CD4-positive, alpha-beta T cell treated with Interleukin-1 beta for 1 hour (primary cell): ENCODE measurements around the gene PPFIA2.
"Not testable (repeated sequence)": the region's sequence is repeated elsewhere in the genome, so short reads cannot be mapped to it uniquely, and the experiment has no call there.

Experiments used
- DNase-seq, 2 donors: peaks; one replicate each; pipeline ENCODE4 v3.0.0-alpha.2; 2020 to 2022

Gene PPFIA2

DNA sequence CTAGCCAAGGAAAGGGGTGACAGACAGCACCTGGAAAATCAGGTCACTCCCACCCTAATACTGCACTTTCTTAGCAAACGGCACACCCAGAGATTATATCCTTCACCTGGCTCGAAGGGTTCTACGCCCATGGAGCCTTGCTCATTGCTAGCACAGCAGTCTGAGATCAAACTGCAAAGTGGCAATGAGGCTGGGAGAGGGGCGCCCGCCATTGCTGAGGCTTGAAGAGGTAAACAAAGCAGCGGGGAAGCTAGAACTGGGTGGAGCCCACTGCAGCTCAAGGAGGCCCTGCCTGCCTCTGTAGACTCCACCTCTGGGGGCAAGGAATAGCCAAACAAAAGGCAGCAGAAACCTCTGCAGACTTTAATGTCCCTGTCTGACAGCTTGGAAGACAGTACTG, 99.8 kb downstream of the PPFIA2 start:
- DNase-seq, result not testable (repeated sequence)

DNA sequence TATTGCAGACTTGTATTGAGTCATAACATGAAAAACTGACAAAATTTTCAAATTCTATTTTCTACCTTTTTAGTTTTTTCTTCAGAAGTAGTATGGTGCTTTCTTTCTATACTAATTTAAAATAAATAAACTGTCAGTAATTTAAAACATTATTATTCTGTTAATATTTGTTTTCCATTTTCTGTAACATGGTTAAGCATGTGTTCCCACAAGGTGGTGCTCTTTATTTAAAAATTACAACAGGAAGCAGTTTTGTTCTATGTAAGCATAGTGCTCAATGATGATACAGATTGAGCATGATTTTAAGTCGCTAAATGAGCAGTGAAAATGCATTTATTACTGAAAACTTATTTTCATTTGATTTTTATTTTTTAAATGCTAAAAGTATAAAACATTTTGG, 114.6 kb downstream of the PPFIA2 start:
- DNase-seq, result peak in 1 of 2 donors; percentile 41

DNA sequence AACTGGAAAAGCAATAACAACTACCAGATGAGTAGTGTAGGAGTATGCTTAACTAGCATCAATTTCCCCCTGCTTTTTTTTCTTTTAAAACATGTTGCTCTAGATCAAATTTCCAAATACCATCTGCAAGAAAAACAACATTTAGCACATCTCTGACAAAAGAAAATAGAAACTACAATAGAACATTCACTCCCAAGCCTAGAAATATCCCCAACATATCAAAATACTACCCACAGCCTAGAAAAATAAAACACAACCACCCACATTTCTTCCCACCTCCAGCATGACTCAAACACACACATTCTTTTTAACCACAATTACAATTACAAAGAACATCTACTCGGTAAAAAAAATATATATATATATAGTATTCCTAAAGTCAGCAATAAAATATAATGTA, 120.0 kb downstream of the PPFIA2 start:
- no peak for DNase-seq

DNA sequence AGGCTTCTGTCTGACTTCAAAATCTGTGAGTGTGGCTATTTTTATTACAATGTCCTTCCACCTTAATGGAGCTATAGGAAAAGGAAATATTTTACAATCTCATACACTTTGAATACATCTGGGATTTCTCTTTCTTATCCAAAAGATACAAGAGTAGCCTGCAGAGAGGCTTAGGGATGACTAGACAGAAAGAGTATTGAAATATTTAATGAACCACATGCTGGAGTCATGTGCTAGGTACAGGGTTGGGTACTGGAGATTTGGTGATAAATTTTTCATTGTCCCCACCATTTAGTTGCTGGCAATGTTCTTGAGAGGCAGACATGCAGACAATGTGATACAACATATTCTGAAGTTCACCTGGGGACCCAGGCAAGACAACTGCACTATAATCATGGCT, 126.0 kb downstream of the PPFIA2 start:
- no peak for DNase-seq

DNA sequence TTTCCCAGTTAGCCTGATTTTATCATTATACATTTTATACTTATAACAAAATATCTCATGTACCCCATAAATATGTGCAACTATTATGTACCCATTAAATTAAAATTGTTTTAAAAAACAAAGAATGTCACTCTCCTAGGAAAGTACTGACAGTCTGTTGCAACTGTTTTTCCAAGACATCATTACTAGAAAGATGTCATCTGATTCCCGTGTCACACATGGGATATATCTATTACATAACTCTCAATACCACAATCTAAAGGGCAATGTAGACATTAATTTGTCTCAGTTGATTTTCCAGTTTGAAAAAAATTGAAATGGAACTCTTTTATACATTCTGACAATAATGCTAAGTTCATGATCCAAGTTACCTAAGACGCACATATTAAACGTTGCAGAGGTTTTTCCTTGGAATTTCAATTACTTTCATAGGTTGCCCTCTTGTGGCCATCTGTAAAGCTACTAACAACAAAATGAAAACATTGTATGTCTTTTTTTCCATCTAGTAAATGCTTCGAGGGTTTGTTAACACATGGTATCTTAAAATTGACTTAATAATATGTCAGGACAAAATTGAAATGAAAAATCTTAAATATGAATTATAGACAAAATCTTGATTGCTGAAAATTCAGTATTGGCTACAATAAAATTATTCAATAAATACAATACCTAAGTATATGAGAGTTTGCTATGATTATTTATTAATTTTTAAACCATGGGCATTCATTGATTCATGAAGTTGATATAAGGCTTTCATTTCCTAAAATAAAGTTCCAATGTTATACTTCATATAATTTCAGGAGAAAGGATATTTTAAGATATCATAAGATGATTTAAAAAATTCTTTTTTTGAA, 131.6 kb downstream of the PPFIA2 start:
- no peak for DNase-seq

DNA sequence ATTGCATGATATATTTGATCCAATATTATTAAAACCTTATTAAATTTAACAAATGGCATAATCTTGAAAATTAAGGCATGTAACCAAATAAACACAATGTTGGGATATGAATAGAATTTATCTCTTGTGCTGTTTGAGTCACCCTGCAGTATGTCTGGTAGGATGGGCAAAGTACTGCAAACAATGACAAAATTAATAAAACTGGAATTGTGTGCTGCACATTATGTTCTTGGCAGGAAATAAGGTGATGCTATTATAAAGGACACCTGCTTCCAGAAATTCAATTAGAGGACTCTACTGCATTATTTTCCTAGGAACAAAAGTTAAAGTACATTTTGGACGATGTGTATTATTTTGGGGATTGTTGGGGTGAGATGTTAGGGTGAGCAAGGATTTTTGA, 132.7 kb downstream of the PPFIA2 start:
- DNase-seq, result no peak

DNA sequence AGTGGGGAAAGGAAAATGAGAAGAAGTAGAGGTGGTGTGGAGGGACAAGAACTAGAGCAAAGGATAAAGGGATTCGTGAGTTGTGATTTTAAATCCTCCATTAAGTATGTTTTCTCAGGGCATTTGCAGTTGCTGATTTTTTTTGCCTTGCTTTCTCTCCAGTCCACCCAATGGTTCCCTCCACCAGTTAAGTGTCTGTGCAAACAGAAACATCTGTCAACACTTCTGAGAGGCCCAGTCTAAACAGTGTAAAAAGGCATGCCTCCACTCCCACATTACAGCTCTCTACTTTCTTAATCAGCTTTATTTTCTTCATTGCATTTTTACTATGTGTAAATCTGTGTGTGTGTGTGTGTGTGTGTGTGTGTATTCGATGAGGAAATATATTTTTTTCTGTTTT, 141.2 kb downstream of the PPFIA2 start:
- DNase-seq, result no peak

DNA sequence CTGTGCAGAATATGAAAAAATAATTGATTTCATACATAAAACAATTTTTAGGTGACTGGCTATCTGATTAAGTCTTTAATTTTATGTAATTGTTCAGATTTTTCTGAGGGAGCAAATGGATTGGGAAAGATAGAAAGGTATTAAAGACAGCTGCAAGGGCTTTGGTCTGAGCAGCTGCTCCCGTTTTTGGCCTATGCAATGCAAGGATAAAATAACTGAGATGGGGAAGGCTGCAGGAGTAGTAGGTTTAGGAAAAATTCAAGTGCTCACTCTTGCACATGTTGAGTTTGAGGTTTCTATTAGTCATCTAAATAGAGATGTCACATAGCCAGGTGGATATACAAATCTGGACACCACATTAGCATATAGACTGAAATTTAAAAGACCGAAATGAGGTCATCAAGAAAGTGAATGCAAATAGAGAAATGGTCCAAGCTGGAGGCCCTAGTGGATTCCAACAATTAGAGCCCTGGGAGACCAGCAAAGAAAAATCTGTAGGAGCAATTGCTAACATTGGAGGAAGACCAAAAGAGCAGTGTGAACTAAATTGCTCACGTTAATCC, 144.0 kb downstream of the PPFIA2 start:
- no peak for DNase-seq

DNA sequence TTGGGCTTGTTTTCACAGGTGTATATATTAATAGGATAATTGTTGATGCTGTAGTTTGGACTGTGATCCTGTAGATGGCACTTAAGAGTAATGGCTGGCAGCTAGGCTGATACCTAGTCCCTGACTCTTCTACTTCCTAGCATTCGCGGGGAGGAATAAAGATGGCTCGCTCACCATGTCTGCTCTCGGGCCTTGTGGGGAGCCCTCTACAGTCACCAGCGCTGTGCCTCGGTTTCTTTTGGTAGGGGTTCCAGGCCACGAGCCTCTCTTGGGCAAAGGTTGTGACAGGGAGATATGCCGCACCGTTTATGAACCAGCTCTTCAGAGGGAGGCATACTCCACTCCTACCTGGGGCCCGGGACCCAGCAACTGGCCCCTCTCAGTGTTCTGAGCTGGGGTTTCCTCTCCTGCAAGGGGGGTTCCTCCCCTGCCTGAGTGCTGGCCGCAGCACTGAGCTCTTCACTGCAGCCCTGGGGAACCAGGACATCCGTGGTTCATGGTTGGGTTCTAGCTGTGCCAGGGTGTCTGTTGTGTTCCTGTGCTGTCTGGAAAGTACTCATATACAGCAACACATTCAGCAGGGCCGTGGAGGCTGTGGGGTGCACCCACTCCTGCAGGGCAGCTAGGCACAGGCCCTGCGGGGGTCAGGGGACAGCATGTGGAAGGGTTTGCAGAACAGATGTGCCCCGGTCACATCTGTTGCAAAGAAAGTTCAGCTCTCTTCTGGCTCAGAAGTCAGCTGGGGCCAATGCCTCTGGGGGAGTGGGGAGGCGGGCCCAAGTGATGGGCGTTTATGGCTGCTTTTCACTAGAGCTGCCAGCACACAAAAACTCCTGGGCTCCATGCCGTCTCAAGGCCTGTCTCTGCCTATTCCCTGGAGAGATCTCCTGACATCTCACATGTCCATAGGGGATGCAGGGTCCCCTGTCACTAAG, 147.9 kb downstream of the PPFIA2 start:
- no peak for DNase-seq

DNA sequence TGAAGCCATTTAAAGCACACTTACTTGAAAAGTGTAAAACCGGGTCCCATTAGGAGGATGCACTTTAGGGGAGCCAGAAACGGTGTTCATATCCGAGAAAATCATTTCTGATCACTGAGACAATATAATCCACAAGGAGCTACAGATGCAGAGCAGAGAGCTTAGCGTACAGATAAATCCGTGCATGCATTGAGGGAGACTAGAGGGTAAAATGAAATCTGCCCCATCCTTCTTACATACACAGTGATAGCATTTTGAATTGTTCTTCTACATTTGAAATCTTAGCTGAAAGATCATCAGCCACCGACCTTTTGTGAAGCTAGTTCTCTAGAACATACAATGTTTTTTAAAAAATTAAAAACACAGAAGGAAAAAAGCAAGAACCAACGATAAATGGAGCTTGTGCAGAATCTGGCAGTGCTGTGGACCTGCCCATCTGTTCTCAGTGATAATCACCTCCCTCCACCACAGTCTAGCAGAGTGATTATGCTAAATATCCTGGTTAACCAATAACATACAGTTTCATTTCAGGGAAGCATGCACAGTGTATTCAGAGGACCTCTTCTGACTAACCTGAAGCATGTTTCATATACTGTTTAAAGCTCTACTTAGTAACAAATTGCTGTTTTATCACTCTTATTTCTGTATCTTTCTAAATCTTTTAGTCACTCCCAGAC, 161.1 kb downstream of the PPFIA2 start:
- no peak for DNase-seq

DNA sequence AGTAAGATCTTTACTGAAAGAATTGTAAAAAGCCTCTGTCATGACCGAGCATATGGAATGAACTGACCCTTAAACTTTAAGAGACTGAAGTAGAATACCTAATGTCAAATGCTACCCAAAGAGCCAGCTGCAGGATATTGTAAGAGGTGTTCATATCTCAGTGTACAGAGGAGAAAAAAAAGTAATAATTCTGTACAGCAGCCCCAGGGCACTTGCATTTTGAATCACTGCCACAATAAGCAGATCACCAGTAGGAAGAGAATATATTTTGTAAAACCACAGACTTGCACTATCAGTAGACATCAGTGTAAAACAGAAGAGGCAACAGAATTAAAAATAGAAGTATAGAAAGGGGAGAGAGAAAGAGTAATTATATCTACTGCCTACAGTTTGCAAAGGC, 162.6 kb downstream of the PPFIA2 start:
- no peak for DNase-seq

DNA sequence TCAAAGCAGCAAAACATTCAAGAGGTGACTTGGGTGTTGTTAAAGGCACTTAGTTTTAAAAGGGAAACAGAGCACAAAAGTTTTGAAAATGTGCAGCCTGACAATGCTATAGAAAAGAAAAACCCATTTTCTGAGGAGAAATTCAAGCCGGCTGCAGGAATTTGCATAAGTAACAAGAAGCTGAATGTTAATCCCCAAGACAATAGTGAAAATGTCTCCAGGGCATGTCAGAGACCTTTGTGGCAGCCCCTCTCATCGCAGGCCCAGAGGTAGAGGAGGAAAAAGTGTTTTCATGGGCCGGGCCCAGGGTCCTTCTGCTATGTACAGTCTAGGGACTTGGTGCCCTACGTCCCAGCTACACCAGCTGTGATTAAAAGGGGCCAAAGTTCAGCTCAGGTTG, 167.9 kb downstream of the PPFIA2 start:
- no peak for DNase-seq

DNA sequence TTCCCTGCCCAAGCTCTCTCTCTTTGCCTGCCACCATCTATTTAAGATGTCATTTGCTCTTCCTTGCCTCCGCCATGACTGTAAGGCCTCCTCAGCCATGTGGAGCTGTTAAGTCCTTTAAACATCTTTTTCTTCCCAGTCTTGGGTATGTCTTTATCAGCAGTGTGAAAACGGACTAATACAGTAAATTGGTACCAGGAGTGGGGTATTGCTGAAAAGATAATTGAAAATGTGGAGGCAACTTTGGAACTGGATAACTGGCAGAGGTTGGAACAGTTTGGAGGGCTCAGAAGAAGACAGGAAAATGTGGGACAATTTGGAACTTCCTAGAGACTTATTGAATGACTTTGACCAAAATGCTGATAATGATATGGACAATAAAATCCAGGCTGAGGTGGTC, 168.4 kb downstream of the PPFIA2 start:
- DNase-seq, result not testable (repeated sequence)

DNA sequence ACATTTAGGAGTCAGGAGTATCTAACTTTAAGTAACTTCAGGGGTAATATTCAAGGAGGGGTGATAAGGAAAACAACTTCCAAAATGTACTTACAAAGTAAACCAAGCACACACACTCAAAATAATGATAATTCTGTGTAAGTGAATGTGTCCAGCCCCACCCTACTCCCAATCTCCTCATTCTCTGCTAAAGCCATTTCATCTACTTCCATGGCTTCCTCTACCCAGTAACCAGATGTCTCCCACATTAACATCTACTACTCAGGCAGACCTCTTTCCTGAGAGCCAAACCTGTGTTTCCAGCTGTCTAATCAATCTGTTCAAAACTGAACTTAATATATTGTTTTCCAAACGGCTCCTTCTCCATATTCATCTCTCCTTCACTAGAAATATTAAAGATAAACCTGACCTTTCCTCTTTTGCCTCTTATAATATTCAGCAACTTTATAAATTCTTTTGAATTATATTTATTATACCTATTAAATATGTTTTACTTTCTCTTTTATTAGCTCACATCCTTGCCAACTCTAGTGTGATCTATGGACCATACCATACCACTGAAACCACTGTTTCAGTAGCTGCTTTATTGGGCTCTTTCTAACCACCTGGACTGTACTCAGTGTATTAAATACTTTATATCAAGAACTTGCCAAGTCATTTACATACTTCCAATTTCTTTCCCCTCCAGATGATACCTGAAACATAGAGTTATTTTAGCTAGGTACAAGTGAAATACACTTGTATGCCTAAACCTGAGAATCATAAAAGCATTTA, 170.7 kb downstream of the PPFIA2 start:
- DNase-seq, result no peak

DNA sequence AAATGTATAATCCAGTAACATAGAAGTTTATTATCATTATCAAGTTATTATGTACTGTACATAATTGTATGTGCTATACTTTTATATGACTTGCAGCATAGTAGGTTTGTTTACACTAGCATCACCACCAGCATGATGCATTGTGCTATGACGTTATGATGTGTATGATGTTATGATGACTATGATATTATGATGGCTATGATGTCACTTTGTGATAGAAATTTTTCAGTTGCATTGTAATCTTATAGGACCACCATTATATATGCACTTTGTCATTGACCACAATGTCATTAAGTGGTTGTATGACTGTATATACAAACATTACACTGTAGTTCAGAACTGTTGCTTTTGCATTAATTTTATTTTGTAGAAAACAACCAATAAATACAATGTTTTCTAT, 173.4 kb downstream of the PPFIA2 start:
- DNase-seq, result no peak

DNA sequence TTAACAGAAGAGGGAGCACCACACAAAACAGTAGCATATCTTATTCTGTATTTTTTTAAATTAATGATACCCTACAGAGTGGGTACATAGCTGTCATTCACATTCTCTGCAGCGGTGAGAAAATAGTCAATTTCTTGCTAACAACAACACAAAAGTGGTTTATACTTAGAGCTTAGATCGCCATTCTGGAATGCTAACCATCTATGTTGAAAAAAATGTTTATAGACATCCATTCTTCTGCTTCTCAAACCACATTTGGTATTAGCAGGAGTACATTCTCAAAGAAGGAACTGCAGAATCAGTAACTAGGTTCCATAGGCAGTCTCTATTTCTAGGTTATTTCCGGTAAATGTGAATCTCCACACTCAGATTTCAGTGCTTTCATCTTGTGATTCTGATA, 185.9 kb downstream of the PPFIA2 start:
- DNase-seq, result no peak

DNA sequence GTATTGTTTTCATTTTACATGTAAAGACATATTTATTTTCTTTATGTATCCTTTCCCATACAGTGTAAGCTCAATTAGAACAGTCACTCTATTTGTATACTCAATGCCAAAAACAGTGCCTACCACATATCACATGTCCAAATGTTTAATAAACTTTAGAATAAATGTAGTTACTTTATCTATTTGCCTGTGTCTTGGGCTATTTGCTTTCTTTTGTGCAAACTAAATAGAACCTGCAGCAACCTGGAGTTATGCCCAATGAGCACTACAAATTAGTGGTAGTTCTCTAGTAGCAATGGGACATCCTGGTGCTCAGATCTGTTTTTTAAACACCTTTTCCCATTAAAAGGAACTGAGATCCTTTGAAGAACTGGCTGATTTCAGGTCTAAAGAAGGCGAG, 186.7 kb downstream of the PPFIA2 start:
- no peak for DNase-seq

DNA sequence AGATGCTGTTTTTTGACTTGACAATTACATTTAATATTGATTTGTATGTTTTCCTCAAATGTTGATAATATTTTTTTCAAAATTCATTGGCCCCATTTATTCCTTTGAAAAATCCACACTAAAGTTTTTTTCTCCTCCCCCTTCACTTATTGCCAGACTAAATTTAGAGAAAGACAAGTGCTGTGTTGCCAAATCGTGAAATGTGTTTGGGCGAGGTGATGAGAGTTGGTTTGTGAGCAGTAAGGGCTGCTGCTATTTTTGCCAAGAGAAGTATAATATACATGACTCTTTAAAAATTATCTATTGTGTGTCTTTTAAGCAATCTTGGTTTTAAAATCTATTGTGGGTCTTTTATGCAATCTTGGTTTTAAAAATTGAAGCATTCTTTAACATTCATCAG, 188.9 kb downstream of the PPFIA2 start:
- DNase-seq, result no peak

DNA sequence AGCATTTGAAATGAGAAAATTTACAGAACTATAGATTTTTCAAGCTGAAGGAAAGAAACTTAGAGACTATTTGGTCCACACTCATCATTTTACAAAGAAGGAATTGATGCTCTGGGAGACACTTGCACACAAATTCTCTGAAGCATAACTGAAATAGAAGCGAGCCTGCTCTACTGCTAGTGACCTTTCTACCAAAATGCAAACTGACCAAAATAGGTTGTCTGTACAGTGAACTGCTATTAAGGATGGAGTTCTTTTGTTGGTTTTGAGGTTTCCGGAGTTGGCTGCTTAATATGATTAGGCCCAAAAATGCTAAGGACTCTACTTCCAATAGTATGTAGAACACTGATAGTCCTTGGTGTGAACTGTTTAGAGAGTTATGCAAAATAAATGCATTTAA, 194.9 kb downstream of the PPFIA2 start:
- no peak for DNase-seq

DNA sequence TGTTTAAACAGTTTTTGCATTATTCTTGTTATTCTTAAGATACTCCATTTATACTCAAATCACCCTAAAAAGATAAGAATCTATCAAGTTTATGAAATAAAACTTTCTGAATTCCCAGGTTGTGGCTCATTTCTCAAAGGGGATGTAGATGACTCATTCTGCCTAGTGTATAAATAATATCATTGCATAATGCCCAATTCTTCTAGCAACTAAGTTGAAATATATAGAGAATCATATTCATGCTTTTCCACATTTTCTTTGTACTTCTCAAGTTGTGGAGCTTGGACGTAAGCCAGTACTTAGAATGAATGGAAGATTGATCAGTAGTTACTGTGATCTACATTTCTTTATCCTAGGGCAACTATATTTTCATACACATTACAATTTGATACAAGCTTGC, 201.1 kb downstream of the PPFIA2 start:
- DNase-seq, result no peak

DNA sequence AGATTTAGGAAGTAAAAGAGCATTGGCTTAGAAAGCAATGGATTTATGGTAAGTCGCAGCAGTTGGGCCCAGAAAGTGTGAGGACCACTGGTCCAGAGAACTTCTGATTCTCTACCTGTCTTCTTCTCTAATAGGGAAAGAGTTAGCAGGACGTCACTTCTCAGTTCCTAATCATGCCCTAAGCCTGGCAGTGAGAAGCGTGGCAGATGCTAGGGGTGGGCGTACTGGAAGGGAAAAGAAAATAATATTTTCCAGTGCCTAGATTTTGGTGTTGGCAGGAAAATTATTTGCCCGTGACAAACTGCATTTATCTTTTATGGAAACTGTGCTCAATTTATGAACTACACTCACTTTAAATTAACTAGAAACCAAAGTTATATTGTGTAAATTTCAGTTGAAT, 212.3 kb downstream of the PPFIA2 start:
- no peak for DNase-seq

DNA sequence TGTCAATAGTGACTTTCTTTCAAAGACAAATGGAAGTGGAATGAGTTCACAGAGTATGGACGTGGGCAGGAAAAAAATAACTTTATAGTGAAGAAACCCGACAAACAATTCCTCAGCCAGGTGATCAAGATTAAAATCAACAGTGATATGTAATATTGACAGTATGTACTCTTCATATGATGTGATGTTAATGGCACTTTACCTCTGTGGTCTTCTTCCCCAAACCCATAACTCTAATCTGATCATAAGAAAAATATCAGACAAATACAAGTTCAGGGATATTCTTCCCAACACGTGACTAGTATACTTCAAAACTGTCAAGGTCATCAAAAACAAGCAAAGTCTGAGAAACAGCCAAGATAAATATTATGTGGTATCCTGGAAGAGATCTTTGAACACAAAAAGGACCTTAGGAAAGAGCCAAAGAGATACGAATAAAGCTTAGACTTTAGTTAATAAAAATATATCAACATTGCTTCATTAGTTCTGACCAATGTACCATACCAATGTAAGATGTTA, 215.5 kb downstream of the PPFIA2 start:
- DNase-seq, result no peak
